Ascending aorta (tissue), 2 donors: Measurements from ENCODE around the gene TMSB10. TPM values are rescaled to one million over a fixed set of nuclear protein-coding genes. Genes with fewer than 3 reads are reported as not detected.

Experiments used
- DNase-seq, 2 donors: peaks; one replicate each; pipeline ENCODE4 v3.0.0-alpha.2; 2019; ENCODE audit warnings: low spot score in 2 of 2
- H3K27ac ChIP-seq, 2 donors: fragments of 200-600 bp; sonication (generic); one replicate each; pipeline ENCODE4 v1.5.1; 2016 to 2017; ENCODE audit warnings: mild to moderate bottlenecking in 1 of 2
- H3K27me3 ChIP-seq: fragments of 200-600 bp; sonication (generic); one replicate; pipeline ENCODE4 v1.5.1; 2017
- H3K36me3 ChIP-seq, 2 donors: fragments of 200-600 bp; sonication (generic); one replicate each; pipeline ENCODE4 v1.5.1; 2016
- H3K4me1 ChIP-seq, 2 donors: fragments of 200-600 bp; sonication (generic); one replicate each; pipeline ENCODE4 v1.5.1; 2016 to 2017; ENCODE audit warnings: mild to moderate bottlenecking in 1 of 2
- H3K4me3 ChIP-seq, 2 donors: fragments of 200-600 bp; sonication (generic); one replicate each; pipeline ENCODE4 v1.5.1; 2016 to 2017; ENCODE audit warnings: mild to moderate bottlenecking in 1 of 2
- H3K9me3 ChIP-seq, 2 donors: fragments of 200-600 bp; sonication (generic); one replicate each; pipeline ENCODE4 v1.5.1; 2016
- intact Hi-C: fragments of 100-400 bp; cut with DNase I; formaldehyde crosslinking; loops from one replicate; pipeline ENCODE4 v1.15.1; 2023
- total RNA-seq: library from RNA; depleted of rRNA; stranded (reverse); fragments of >200 nt; gene quantifications from one replicate; pipeline ENCODE4 v1.1.0, GENCODE V29; 2016
- TF ChIP-seq, protein P1 (sequence below), 3 experiments: fragments of 200-600 bp in 2 of 3; fragments of 450-650 bp in 1 of 3; sonication (generic) in 2 of 3; IDR thresholded peaks; one replicate each; pipeline ENCODE4 v1.5.1; 2016 to 2019; ENCODE audit warnings: antibody characterized with exemption in 3 of 3, mild to moderate bottlenecking in 1 of 3, moderate library complexity in 1 of 3

The TMSB10 gene
- total RNA-seq, 1 donor from 2014 or later = 5,452 TPM

DNA sequence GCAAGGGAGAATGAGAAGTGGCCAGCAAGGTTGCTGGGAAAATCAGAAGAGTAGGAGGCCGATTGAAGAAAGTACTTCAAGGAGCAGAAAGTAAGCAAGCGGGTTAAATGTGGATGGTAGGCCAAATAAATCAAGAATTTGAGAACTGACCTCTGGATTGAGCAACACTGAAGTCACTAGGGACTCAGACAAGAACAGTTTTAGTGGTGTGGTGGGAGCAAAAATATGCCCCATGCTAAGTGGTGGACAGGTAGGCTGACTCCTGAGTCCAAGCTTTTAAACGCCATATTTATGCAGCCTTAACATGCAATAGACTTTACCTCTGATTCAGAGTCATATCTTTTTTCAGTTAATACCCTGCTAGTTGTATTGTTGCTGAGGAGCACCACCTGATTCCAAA is 29.1 kb upstream of the TMSB10 start:
- TF ChIP-seq, protein P1, sequence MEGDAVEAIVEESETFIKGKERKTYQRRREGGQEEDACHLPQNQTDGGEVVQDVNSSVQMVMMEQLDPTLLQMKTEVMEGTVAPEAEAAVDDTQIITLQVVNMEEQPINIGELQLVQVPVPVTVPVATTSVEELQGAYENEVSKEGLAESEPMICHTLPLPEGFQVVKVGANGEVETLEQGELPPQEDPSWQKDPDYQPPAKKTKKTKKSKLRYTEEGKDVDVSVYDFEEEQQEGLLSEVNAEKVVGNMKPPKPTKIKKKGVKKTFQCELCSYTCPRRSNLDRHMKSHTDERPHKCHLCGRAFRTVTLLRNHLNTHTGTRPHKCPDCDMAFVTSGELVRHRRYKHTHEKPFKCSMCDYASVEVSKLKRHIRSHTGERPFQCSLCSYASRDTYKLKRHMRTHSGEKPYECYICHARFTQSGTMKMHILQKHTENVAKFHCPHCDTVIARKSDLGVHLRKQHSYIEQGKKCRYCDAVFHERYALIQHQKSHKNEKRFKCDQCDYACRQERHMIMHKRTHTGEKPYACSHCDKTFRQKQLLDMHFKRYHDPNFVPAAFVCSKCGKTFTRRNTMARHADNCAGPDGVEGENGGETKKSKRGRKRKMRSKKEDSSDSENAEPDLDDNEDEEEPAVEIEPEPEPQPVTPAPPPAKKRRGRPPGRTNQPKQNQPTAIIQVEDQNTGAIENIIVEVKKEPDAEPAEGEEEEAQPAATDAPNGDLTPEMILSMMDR (IDR thresholded peaks at IDR 0.05) = no peak
- Histone ChIP-seq H3K27me3 (no peaks in the 10 kb centered on the region), H3K27ac (no peak overlapping the region), H3K36me3 (no peaks in the 10 kb centered on the region), H3K4me1 (peaks cover 0 to 16% of the 10 kb centered on the region in 2 donors), H3K9me3 (no peaks in the 10 kb centered on the region), H3K4me3 (no peak overlapping the region)
- intact Hi-C loops = no loop called here
- peak in 1 of 2 donors; percentile 34 for DNase-seq

DNA sequence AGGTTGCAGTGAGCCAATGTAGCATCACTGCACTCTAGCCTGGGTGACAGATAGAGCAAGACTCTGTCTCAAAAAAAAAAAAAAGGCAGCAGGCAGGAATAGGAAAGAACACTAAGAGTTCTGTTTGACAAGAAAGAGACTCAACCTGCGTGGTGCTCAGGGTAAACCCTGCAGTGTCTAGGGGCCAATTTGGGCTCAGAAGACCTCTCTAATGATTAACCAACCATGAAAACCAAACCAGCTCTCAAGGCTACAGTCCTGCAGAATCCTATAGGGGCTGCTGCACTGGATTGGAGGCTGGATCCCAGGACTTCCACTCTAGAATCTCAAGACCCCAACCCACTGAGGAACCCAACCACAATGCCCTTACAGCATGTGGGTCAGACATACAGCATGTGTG is 27.0 kb upstream of the TMSB10 start:
- Histone ChIP-seq H3K27ac (no peak overlapping the region), H3K27me3 (no peaks in the 10 kb centered on the region), H3K9me3 (no peaks in the 10 kb centered on the region), H3K4me1 (peaks cover 2 to 25% of the 10 kb centered on the region in 2 donors), H3K36me3 (no peaks in the 10 kb centered on the region), H3K4me3 (no peak overlapping the region)
- intact Hi-C loops = no loop called here
- TF ChIP-seq, protein P1 (IDR thresholded peaks at IDR 0.05) = no peak
- no peak for DNase-seq

DNA sequence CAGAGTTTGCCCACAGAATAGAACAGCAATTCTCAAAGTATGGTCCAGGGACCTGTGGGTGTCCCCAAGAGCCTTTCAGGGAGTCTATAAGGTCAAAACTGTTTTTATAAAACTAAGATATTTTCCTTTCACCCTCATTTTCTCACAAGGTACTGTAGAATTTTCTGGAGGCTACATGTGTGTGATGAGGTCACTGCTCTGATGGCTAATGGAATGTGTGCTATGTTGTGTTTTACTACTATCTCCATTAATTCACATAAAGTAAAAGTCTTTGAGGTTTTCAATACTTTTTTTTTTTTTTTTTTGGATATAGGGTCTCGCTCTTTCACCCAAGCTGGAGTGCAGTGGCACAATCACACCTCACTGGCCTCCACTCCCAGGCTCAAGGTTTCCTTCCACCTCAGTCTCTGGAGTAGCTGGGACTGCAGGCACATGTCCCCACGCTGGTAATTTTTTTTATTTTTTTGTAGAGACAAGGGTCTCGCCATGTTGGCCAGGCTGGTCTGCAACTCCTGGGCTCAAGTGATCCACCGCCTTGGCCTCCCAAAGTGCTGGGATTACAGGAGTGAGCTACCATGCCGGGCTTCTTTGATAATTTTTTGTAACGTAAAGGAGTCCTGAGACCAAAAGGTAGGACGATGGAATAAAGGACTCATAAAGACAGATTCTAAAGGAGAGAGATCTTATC is 26.4 kb upstream of the TMSB10 start:
- Histone ChIP-seq H3K9me3 (no peaks in the 10 kb centered on the region), H3K4me3 (no peak overlapping the region), H3K36me3 (no peaks in the 10 kb centered on the region), H3K27me3 (no peaks in the 10 kb centered on the region), H3K27ac (no peak overlapping the region), H3K4me1 (peaks cover 2 to 25% of the 10 kb centered on the region in 2 donors)
- intact Hi-C loops = no loop called here
- DNase-seq = peak in 1 of 2 donors; percentile 47
- TF ChIP-seq, protein P1 (IDR thresholded peaks at IDR 0.05) = no peak

DNA sequence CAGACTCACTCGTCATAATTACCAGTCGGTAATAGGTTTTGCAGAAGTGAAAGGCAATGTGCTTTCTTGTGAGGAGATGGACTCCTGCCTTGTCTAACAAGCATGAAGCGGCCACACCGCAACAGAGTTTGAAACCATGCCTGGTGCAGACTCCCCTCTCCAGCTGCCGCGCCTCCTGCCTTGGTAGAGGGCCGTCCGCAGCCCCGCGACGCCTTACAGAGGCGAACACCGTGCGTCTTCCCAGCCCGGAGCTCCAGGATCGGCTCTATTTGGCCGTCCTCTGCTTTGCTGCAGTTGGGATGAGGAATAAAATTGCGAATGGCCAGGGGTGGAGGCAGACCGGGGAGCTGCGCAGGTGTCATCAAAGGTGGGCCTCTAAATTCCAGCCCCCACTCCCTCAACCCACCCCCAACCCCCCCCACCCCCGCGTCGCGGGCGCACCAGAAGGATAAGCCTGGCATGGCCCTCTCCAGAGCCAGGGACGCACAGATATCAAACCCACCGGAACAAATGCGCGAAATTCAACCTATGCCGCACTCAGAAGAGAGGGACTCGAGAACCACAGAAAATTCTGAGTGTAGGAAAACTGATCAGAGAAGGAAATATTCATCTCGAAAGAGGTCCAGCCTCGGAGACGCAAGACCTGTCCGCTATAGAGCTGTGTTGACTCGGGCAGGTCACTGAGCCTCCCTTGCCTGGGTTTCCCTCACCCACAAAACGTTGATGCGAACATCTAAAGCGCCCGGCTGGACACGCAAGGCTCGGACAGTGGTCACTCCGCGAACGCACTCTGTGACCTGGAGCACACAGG is 25.7 kb upstream of the TMSB10 start:
- Histone ChIP-seq H3K4me3 (peak overlapping the region; percentile 59 to 75), H3K9me3 (no peaks in the 10 kb centered on the region), H3K36me3 (no peaks in the 10 kb centered on the region), H3K27ac (no peak overlapping the region), H3K4me1 (peaks cover 2 to 25% of the 10 kb centered on the region in 2 donors), H3K27me3 (no peaks in the 10 kb centered on the region)
- intact Hi-C loops = loop anchor here (2.0 kb wide), 1 partner anchor 385 kb away; no protein-coding TSS in a partner anchor
- DNase-seq = peak in 1 of 2 donors; percentile 58
- TF ChIP-seq, protein P1 (IDR thresholded peaks at IDR 0.05) = no peak

DNA sequence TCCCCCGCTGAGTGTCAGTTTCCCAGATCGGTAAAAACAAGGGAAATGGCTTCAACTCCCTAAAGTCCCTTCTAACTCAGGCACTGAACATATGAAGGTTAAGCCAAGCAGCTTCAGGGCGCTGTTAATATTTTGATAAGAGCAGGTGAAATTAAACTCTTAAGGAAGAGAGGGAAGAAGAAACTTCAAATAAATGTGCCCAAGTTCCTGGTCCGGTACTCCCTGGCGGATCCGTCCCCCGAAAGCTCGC is 25.1 kb upstream of the TMSB10 start:
- no peaks in the 10 kb centered on the region for H3K36me3 ChIP-seq
- TF ChIP-seq, protein P1 (IDR thresholded peaks at IDR 0.05) = no peak
- H3K27ac ChIP-seq = no peak overlapping the region
- H3K9me3 ChIP-seq = no peaks in the 10 kb centered on the region
- H3K4me3 ChIP-seq = peak overlapping the region; percentile 59 to 75
- intact Hi-C loops = loop anchor here (2.0 kb wide), 1 partner anchor 386 kb away; no protein-coding TSS in a partner anchor
- peaks cover 2 to 25% of the 10 kb centered on the region in 2 donors for H3K4me1 ChIP-seq
- H3K27me3 ChIP-seq = no peaks in the 10 kb centered on the region
- DNase-seq = no peak
